Osteocyte (in vitro differentiated cells): ENCODE data around the gene PRSS36. TPM values are rescaled to one million over a fixed set of nuclear protein-coding genes. Genes with fewer than 3 reads are reported as not detected.

ENCODE experiments used
- DNase-seq: peaks from one replicate; pipeline ENCODE4 v3.0.0; 2021; ENCODE audit warnings: mixed read lengths; ENCODE audit not compliant: unreplicated experiment; ENCODE audit errors: extremely low spot score
- H3K27ac Mint-ChIP-seq: one replicate; pipeline ENCODE4 v1.8.0; 2021; ENCODE audit warnings: mild to moderate bottlenecking, mixed read lengths; ENCODE audit not compliant: unreplicated experiment
- H3K27me3 Mint-ChIP-seq: one replicate; pipeline ENCODE4 v1.8.0; 2021; ENCODE audit warnings: mixed read lengths; ENCODE audit not compliant: unreplicated experiment
- H3K36me3 Mint-ChIP-seq: one replicate; pipeline ENCODE4 v1.8.0; 2021; ENCODE audit warnings: mixed read lengths; ENCODE audit not compliant: unreplicated experiment
- H3K4me1 Mint-ChIP-seq: one replicate; pipeline ENCODE4 v1.8.0; 2021; ENCODE audit warnings: mixed read lengths; ENCODE audit not compliant: unreplicated experiment
- H3K4me3 Mint-ChIP-seq: one replicate; pipeline ENCODE4 v1.8.0; 2021; ENCODE audit warnings: mild to moderate bottlenecking, moderate library complexity, mixed read lengths; ENCODE audit not compliant: unreplicated experiment
- H3K9me3 Mint-ChIP-seq: one replicate; pipeline ENCODE4 v1.8.0; 2021; ENCODE audit warnings: mixed read lengths; ENCODE audit not compliant: unreplicated experiment
- total RNA-seq: library from RNA; stranded (reverse); gene quantifications from 2 replicates; pipeline ENCODE4 v1.2.1, GENCODE V29; 2021
- TF ChIP-seq, protein P1 (sequence below): fragments of 200-600 bp; sonication (generic); IDR thresholded peaks from 2 replicates; pipeline ENCODE4 v1.5.0; 2021; ENCODE audit warnings: antibody characterized with exemption, mild to moderate bottlenecking, moderate library complexity

The PRSS36 gene
- total RNA-seq, 1 donor from 2014 or later = 0.67 TPM

DNA sequence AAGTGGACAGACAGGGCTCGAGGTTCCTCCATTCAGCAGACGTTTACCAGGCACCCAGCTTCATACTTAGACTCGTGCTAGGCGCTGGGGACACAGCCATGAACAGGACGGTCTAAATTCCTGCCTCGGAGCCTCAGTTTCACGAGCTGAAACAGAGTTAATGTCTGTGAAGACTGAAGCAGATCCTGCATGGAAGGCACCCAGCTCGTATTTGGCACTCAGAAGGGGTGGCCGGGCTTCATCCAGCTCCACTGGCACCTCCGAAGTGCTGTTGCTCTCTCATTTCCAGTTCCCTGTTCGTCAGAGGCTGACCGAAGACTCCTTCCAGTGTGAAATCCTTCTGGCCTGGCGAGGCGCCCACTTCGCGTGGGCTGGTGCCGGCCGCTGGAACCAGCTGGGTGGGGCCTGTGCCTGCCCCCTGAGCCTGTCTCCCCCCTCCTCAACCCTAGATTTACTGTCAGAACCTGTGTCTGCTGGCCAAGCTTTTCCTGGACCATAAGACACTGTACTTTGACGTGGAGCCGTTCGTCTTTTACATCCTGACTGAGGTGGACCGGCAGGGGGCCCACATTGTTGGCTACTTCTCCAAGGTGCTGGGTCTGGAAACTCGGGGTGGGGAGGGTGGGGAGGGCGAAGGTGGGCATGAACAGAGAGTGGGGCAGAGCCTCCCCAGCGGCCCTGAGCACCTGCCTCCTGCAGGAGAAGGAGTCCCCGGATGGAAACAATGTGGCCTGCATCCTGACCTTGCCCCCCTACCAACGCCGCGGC is 20.1 kb downstream of the PRSS36 start:
- H3K27ac Mint-ChIP-seq = no peak overlapping the region
- H3K9me3 Mint-ChIP-seq = no peaks in the 10 kb centered on the region
- TF ChIP-seq, protein P1, sequence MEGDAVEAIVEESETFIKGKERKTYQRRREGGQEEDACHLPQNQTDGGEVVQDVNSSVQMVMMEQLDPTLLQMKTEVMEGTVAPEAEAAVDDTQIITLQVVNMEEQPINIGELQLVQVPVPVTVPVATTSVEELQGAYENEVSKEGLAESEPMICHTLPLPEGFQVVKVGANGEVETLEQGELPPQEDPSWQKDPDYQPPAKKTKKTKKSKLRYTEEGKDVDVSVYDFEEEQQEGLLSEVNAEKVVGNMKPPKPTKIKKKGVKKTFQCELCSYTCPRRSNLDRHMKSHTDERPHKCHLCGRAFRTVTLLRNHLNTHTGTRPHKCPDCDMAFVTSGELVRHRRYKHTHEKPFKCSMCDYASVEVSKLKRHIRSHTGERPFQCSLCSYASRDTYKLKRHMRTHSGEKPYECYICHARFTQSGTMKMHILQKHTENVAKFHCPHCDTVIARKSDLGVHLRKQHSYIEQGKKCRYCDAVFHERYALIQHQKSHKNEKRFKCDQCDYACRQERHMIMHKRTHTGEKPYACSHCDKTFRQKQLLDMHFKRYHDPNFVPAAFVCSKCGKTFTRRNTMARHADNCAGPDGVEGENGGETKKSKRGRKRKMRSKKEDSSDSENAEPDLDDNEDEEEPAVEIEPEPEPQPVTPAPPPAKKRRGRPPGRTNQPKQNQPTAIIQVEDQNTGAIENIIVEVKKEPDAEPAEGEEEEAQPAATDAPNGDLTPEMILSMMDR = no peak
- no peak for DNase-seq
- H3K4me1 Mint-ChIP-seq = peaks cover 4% of the 10 kb centered on the region
- H3K4me3 Mint-ChIP-seq = no peak overlapping the region
- H3K27me3 Mint-ChIP-seq = no peaks in the 10 kb centered on the region
- H3K36me3 Mint-ChIP-seq = peaks cover 7% of the 10 kb centered on the region

DNA sequence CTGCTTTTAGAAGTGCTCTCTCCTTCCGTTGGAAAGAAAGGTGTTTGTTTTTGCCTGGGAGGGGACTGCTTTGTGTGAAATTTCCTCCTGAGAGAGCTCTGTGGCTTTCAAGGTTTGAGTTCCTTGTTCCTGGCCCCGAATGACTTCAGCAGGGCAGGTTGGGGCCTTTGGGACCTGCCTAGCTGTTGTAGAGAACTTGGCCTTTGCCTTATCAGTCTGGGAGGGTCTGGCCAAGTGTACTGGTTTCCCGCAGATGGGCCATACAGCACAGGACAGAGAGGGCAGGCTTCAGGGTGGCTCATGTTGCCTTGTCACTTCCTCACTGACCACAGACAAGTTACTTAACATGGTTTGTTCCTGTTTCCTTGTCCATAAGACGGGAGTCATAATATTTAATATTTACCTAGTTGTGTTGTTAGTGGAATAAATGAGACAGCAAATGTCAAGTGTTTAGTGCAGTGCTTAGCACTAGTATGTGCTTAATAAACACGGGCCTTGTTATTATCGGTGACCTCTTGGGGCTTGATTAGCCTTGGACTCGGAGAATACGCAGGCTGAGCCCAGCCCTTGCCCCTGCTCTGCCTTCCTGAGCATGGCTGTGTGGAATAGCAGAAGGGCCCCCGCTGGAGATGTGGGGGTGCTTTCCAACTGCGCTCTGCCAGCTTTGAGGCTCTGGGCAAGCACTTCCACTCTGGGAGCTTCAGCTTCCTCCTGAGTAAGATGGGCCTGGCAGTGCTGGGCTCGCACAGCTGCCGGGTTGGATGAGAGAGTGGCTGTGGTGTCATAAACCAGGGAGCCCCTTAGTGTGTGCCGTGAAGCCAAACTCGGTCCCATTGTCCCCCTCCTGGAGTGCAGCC is 20.9 kb downstream of the PRSS36 start:
- H3K36me3 Mint-ChIP-seq = peaks cover 7% of the 10 kb centered on the region
- no peak overlapping the region for H3K4me3 Mint-ChIP-seq
- no peak for DNase-seq
- no peaks in the 10 kb centered on the region for H3K9me3 Mint-ChIP-seq
- H3K4me1 Mint-ChIP-seq = no peaks in the 10 kb centered on the region
- TF ChIP-seq, protein P1 = no peak
- peak overlapping the region; percentile 47 for H3K27ac Mint-ChIP-seq
- no peaks in the 10 kb centered on the region for H3K27me3 Mint-ChIP-seq

DNA sequence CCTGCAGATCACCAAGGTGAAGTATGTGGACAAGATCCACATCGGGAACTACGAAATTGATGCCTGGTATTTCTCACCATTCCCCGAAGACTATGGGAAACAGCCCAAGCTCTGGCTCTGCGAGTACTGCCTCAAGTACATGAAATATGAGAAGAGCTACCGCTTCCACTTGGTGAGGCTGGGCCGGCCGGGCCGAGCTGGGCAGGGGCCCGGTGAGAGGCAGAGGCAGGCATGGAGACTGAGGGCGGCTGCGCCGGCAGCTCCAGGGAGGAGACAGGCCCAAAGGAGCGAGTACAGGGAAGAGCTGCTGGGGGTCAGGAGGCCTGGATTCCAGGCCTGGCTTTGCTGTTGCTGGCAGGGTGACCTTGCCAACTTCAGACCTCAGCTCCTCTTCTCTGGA is 22.7 kb downstream of the PRSS36 start:
- no peak overlapping the region for H3K4me3 Mint-ChIP-seq
- no peak overlapping the region for H3K27ac Mint-ChIP-seq
- peaks cover 7% of the 10 kb centered on the region for H3K36me3 Mint-ChIP-seq
- no peak for DNase-seq
- no peaks in the 10 kb centered on the region for H3K9me3 Mint-ChIP-seq
- TF ChIP-seq, protein P1 = no peak
- H3K4me1 Mint-ChIP-seq = no peaks in the 10 kb centered on the region
- H3K27me3 Mint-ChIP-seq = no peaks in the 10 kb centered on the region

- TF ChIP-seq, protein P1 = no peak
- Mint-ChIP-seq H3K36me3 (peaks cover 12% of the 10 kb centered on the region), H3K27me3 (no peaks in the 10 kb centered on the region), H3K9me3 (no peaks in the 10 kb centered on the region), H3K4me3 (no peak overlapping the region), H3K27ac (no peak overlapping the region), H3K4me1 (no peaks in the 10 kb centered on the region)
- no peak for DNase-seq
These were observed 24.0 kb downstream of the PRSS36 start for GRCh38 chr16:31125844-31126243.

GRCh38 chr16:31120129-31120528 is 29.7 kb downstream of the PRSS36 start:
- H3K9me3 Mint-ChIP-seq = no peaks in the 10 kb centered on the region
- TF ChIP-seq, protein P1 = no peak
- DNase-seq = no peak
- H3K27me3 Mint-ChIP-seq = no peaks in the 10 kb centered on the region
- H3K27ac Mint-ChIP-seq = no peak overlapping the region
- no peak overlapping the region for H3K4me3 Mint-ChIP-seq
- peaks cover 13% of the 10 kb centered on the region for H3K4me1 Mint-ChIP-seq
- H3K36me3 Mint-ChIP-seq = peaks cover 15% of the 10 kb centered on the region
